Naive B cell (primary cell): ENCODE results near the gene AKR7A3. TPM values are rescaled to one million over a fixed set of nuclear protein-coding genes. Genes with fewer than 3 reads are reported as not detected.

Source experiments
- ATAC-seq, 2 donors: fragments of 150-1000 bp; cut with Tn5 transposase; 2 replicates each; pipeline ENCODE4 v1.10.0; 2021; ENCODE audit warnings: low read depth in 2 of 2, mild to moderate bottlenecking in 2 of 2, moderate library complexity in 2 of 2
- DNase-seq: peaks from one replicate; pipeline ENCODE4 v3.0.0; 2022
- H3K27ac Mint-ChIP-seq, 6 donors: one replicate each; pipeline ENCODE4 v1.8.0; 2020 to 2022; ENCODE audit warnings: mild to moderate bottlenecking in 6 of 6, mixed read lengths in 6 of 6, moderate library complexity in 5 of 6, inconsistent platforms in 2 of 6
- H3K27me3 Mint-ChIP-seq, 3 donors: one replicate each; pipeline ENCODE4 v1.8.0; 2021 to 2022; ENCODE audit warnings: mixed read lengths in 3 of 3, mild to moderate bottlenecking in 1 of 3
- H3K36me3 Mint-ChIP-seq, 2 donors: one replicate each; pipeline ENCODE4 v1.8.0; 2020 to 2022; ENCODE audit warnings: mixed read lengths in 2 of 2, inconsistent platforms in 1 of 2, mild to moderate bottlenecking in 1 of 2
- H3K4me1 Mint-ChIP-seq, 3 donors: one replicate each; pipeline ENCODE4 v1.8.0; 2020 to 2022; ENCODE audit warnings: mixed read lengths in 3 of 3, inconsistent platforms in 1 of 3, mild to moderate bottlenecking in 1 of 3, moderate library complexity in 1 of 3
- H3K4me3 Mint-ChIP-seq, 8 donors: one replicate each; pipeline ENCODE4 v1.8.0; 2020 to 2022; ENCODE audit warnings: mild to moderate bottlenecking in 8 of 8, mixed read lengths in 8 of 8, moderate library complexity in 8 of 8, inconsistent platforms in 2 of 8
- H3K9me3 Mint-ChIP-seq, 7 donors: one replicate each; pipeline ENCODE4 v1.8.0; 2020 to 2022; ENCODE audit warnings: mixed read lengths in 7 of 7, mild to moderate bottlenecking in 5 of 7, inconsistent platforms in 2 of 7, moderate library complexity in 1 of 7
- polyA plus RNA-seq, 6 donors: library from polyadenylated mRNA; unstranded; fragments of 300-500 nt; fragmentation: Illumina TruSeq; gene quantifications; one replicate each; pipeline ENCODE4 v1.2.3, GENCODE V29; 2021; ENCODE audit warnings: low read depth in 6 of 6

Gene AKR7A3
- polyA plus RNA-seq, 6 donors from 2014 or later = 0.21 TPM; not detected in 5

- peak within 1 kb of the TSS; percentile 92 to 99 (median 94) for H3K4me3 Mint-ChIP-seq
- peak within 1 kb of the TSS; percentile 49 to 97 (median 96) for H3K27ac Mint-ChIP-seq
- H3K9me3 Mint-ChIP-seq = peaks cover 0 to 2% (median 0%) of the 10 kb centered on the region in 7 donors
- DNase-seq (peak; percentile 92), ATAC-seq (peak; percentile 91)
- H3K4me1 Mint-ChIP-seq = peaks cover 28 to 41% (median 33%) of the 10 kb centered on the region in 3 donors
- H3K36me3 Mint-ChIP-seq = no peaks in the 10 kb centered on the region
- H3K27me3 Mint-ChIP-seq = no peaks in the 10 kb centered on the region
Observed at GRCh38 chr1:19251305-19252196, 37.0 kb downstream of the AKR7A3 start, which contains the start of the genes EMC1 and MRTO4. EMC1 (minus strand) TSS chr1:19251524; CDS start chr1:19251509, 15 bp downstream. MRTO4 (plus strand) TSS chr1:19251805; CDS start chr1:19251836, 31 bp downstream.

DNA sequence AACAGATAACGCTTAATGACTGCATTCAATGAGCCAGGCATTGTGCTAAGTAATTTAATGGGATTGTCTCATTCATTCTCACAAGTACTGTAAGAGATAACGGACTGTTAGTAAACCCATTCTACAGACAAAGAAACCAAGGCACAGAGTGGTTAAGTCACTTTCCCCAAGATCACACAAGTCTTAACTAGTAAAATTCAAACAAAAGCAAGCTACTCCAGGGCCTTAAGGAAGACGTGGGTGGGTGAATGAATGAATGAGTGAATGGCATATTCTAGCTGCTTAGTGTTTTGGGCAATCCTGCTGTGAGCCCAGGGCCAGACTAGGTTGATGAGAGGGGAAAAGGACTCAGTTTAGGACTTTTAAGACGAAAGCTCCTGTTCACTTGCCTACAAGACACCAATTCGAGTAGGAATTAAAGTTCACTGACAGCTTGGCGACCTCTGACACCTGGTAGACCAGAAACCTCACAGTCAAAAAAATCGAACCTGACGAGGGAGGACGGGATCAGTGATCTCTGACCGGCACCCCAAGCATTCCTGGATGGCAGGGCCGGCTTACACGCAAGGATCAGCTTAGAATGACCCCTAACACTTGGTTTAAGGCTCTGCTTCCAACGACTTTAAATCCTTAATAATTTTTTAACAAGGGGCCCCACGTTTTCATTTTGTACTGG lies 37.8 kb downstream of the AKR7A3 start:
- Mint-ChIP-seq H3K4me3 (peak overlapping the region; percentile 92 to 99 (median 94)), H3K27me3 (no peaks in the 10 kb centered on the region), H3K27ac (peak overlapping the region; percentile 49 to 97 (median 94)), H3K4me1 (peaks cover 28 to 41% (median 33%) of the 10 kb centered on the region in 3 donors), H3K36me3 (no peaks in the 10 kb centered on the region), H3K9me3 (peaks cover 0 to 2% (median 0%) of the 10 kb centered on the region in 7 donors)
- no peak for ATAC-seq
- DNase-seq = no peak

DNA sequence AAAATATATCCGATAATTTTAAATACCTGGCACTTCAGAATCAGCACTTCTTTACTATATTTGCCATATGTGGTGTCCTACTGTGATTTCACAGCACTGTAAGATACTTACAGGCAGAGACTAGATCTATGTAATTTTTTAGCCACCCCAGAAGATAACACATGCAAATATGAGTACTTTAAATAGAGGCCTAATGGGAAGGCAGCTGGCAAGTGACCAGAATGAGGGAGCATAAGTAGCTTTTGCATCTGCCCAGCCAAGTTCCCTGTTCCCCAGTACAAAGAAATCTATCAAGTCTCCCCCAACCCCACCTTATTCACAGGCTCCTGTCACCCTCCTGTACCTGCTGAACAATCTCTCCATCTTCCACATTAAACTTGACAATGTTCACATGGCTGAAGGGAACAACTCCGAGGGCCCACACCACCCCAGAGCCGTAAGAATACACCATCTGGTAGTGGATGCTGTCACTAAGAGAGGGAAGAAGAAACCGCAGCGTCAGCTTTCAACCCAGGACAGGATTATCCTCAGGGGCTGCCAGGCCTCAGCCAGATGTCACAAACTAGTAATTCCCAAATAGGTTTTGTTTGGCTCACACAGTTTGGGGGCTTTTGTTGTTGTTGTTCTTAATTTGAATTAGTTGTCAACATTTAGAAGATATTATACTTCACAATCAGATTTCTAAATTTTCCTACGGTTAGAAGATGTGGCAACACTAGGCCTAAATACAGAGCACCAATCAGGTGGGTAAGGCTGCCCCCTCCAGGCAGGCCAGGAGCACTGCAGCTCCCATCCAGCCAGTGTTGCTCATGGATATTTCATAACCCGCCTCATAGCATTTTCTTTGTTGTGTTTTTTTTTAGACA lies 47.7 kb downstream of the AKR7A3 start:
- ATAC-seq (peak; percentile 79 to 93), DNase-seq (peak; percentile 48)
- H3K4me1 Mint-ChIP-seq = no peaks in the 10 kb centered on the region
- peak overlapping the region in 4 of 6 donors; percentile 9 to 46 (median 26) for H3K27ac Mint-ChIP-seq
- no peaks in the 10 kb centered on the region for H3K27me3 Mint-ChIP-seq
- H3K9me3 Mint-ChIP-seq = no peaks in the 10 kb centered on the region
- H3K36me3 Mint-ChIP-seq = peaks cover 14 to 17% of the 10 kb centered on the region in 2 donors
- H3K4me3 Mint-ChIP-seq = no peak overlapping the region

DNA sequence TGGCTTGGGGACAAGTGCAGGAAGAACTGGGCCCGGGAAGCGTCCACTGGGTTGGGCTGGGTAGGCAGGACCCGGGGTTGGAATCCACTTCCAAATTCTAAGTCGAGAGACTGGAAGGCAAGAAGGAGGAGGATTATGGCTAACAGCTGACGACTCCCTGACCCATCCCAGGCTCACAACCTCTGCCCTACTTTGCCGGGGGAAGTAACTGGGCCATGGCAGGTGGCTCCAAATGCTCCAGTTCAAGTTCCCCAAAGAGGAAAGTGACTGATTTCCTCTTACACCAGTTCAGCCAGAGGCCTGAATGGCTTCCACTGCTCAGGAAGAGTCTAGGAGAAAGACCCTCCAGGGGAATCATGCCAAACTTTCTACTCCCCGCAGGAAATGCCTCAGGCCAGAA lies 48.7 kb downstream of the AKR7A3 start:
- no peaks in the 10 kb centered on the region for H3K4me1 Mint-ChIP-seq
- H3K27ac Mint-ChIP-seq = peak overlapping the region in 2 of 6 donors; percentile 15 to 52
- H3K27me3 Mint-ChIP-seq = no peaks in the 10 kb centered on the region
- no peak for ATAC-seq
- peaks cover 14 to 17% of the 10 kb centered on the region in 2 donors for H3K36me3 Mint-ChIP-seq
- no peak for DNase-seq
- H3K4me3 Mint-ChIP-seq = no peak overlapping the region
- no peaks in the 10 kb centered on the region for H3K9me3 Mint-ChIP-seq

GRCh38 chr1:19234224-19234623 lies 54.3 kb downstream of the AKR7A3 start:
- Mint-ChIP-seq H3K27ac (peak overlapping the region in 1 of 6 donors; percentile 81), H3K4me1 (no peaks in the 10 kb centered on the region), H3K36me3 (peaks cover 9 to 11% of the 10 kb centered on the region in 2 donors), H3K9me3 (no peaks in the 10 kb centered on the region), H3K4me3 (peak overlapping the region in 1 of 8 donors; percentile 25), H3K27me3 (no peaks in the 10 kb centered on the region)
- ATAC-seq = no peak
- DNase-seq = no peak

Other genes starting within 250 kb of the AKR7A3 start
- gene UBR4, start 78.5 kb downstream of the AKR7A3 start, polyA plus RNA-seq = 10 to 100 TPM in 5 of 6 donors, 1 to 10 TPM in 1; 3.5 to 25.2 (median 15.5) TPM
- 10 to 100 TPM; 20.0 to 24.3 (median 22.1) TPM for gene EMC1, start 37.2 kb downstream of the AKR7A3 start, polyA plus RNA-seq
- gene MRTO4, start 37.0 kb downstream of the AKR7A3 start, polyA plus RNA-seq = 10 to 100 TPM; 26.4 to 30.3 (median 27.3) TPM
- 100 to 1,000 TPM in 4 of 6 donors, 10 to 100 TPM in 2; 93.3 to 149 (median 105) TPM for gene AKR7A2, start 23.4 kb upstream of the AKR7A3 start, polyA plus RNA-seq
- gene SLC66A1, start 23.6 kb upstream of the AKR7A3 start, polyA plus RNA-seq = 1 to 10 TPM in 5 of 6 donors, not detected in 1; 5.6 to 8.8 (median 6.3) TPM
- 100 to 1,000 TPM; 328 to 445 (median 382) TPM for gene CAPZB, start 196.8 kb upstream of the AKR7A3 start, polyA plus RNA-seq